ENCODE measurements around the gene TMEM37.

Gene TMEM37

GRCh38 chr2:119428488-119429224 is 3.0 kb upstream of the TMEM37 start:
- H3K4me3 ChIP-seq (ENCODE audit: low read depth, low read length): no peak overlapping the region
- TF ChIP-seq MYC (IDR thresholded peaks at IDR 0.05; ENCODE audit: low read depth, low read length) (no peak), CTCF (IDR thresholded peaks at IDR 0.05; ENCODE audit: low read depth, low read length) (no peak), MAX (IDR thresholded peaks at IDR 0.05; ENCODE audit: low read depth, low read length) (no peak), POLR2A (IDR thresholded peaks at IDR 0.05; ENCODE audit: extremely low read depth, insufficient read length) (no peak)
- no peak for DNase-seq (ENCODE audit: low read depth)

GRCh38 chr2:119429225-119429981 is 2.3 kb upstream of the TMEM37 start:
- H3K4me3 ChIP-seq (ENCODE audit: low read depth, low read length): no peak overlapping the region
- DNase-seq (ENCODE audit: low read depth): peak; percentile 28
- TF ChIP-seq MYC (IDR thresholded peaks at IDR 0.05; ENCODE audit: low read depth, low read length) (no peak), POLR2A (IDR thresholded peaks at IDR 0.05; ENCODE audit: extremely low read depth, insufficient read length) (no peak), CTCF (IDR thresholded peaks at IDR 0.05; ENCODE audit: low read depth, low read length) (no peak), MAX (IDR thresholded peaks at IDR 0.05; ENCODE audit: low read depth, low read length) (no peak)

GRCh38 chr2:119430023-119430498 is 1.6 kb upstream of the TMEM37 start:
- TF ChIP-seq MAX (IDR thresholded peaks at IDR 0.05; ENCODE audit: low read depth, low read length) (no peak), POLR2A (IDR thresholded peaks at IDR 0.05; ENCODE audit: extremely low read depth, insufficient read length) (no peak), CTCF (IDR thresholded peaks at IDR 0.05; ENCODE audit: low read depth, low read length) (no peak), MYC (IDR thresholded peaks at IDR 0.05; ENCODE audit: low read depth, low read length) (no peak)
- DNase-seq (ENCODE audit: low read depth): no peak
- no peak overlapping the region for H3K4me3 ChIP-seq (ENCODE audit: low read depth, low read length)

GRCh38 chr2:119431976-119432850 is 559 bp downstream of the TMEM37 start:
- DNase-seq (ENCODE audit: low read depth): peak; percentile 86
- TF ChIP-seq MYC (IDR thresholded peaks at IDR 0.05; ENCODE audit: low read depth, low read length) (no peak), POLR2A (IDR thresholded peaks at IDR 0.05; ENCODE audit: extremely low read depth, insufficient read length) (no peak), MAX (IDR thresholded peaks at IDR 0.05; ENCODE audit: low read depth, low read length) (no peak), CTCF (IDR thresholded peaks at IDR 0.05; ENCODE audit: low read depth, low read length) (no peak)
- H3K4me3 ChIP-seq (ENCODE audit: low read depth, low read length): peak overlapping the region; percentile 45

- no peak for DNase-seq (ENCODE audit: low read depth)
- TF ChIP-seq MAX (IDR thresholded peaks at IDR 0.05; ENCODE audit: low read depth, low read length) (no peak), POLR2A (IDR thresholded peaks at IDR 0.05; ENCODE audit: extremely low read depth, insufficient read length) (no peak)
- no peak overlapping the region for H3K4me3 ChIP-seq (ENCODE audit: low read depth, low read length)
Measured at GRCh38 chr2:119432851-119433522, 1.3 kb downstream of the TMEM37 start.

Measured in NB4 (cell line).